LNCAP (cell line): Measurements from ENCODE around the gene SMARCD1.
A peak's percentile ranks its signal among the peaks of the same experiment; 100 is the strongest.

ENCODE experiments used
- CTCF ChIP-seq: fragments of 450-650 bp; IDR thresholded peaks from 2 replicates; pipeline ENCODE4 v1.5.1; 2017; ENCODE audit warnings: mild to moderate bottlenecking

Gene SMARCD1

GRCh38 chr12:50066402-50066801 lies 18.7 kb upstream of the SMARCD1 start:
- no peak for TF ChIP-seq CTCF

- TF ChIP-seq CTCF = no peak
Observed at GRCh38 chr12:50069069-50069468, 16.1 kb upstream of the SMARCD1 start.

- no peak for TF ChIP-seq CTCF
Observed at GRCh38 chr12:50069539-50069938, 15.6 kb upstream of the SMARCD1 start.

GRCh38 chr12:50070314-50071060 lies 14.7 kb upstream of the SMARCD1 start:
- TF ChIP-seq CTCF = peak; percentile 95

- TF ChIP-seq CTCF = no peak
Observed at GRCh38 chr12:50072198-50072907, 12.8 kb upstream of the SMARCD1 start.

- no peak for TF ChIP-seq CTCF
Observed at GRCh38 chr12:50073206-50073605, 11.9 kb upstream of the SMARCD1 start.

- no peak for TF ChIP-seq CTCF
Observed at GRCh38 chr12:50073712-50074111, 11.4 kb upstream of the SMARCD1 start.
